ENCODE results near the gene MTNR1B. TPM values are rescaled to one million over a fixed set of nuclear protein-coding genes. Genes with fewer than 3 reads are reported as not detected.

MTNR1B gene
- total and polyA plus RNA-seq, 10 of the 15 experiments (the other 5 are each of a cell fraction or from before 2014, with no cell fraction given): not detected

- Histone ChIP-seq H4K20me1 (ENCODE audit: control insufficient read depth, insufficient read depth) (no peaks in the 10 kb centered on the region), H3K9ac (ENCODE audit: control insufficient read depth, insufficient read depth, low read length) (no peak overlapping the region), H3K79me2 (ENCODE audit: control insufficient read depth, insufficient read depth, low read length) (no peaks in the 10 kb centered on the region), H3K36me3 (ENCODE audit: control insufficient read depth in 2 of 2, insufficient read depth in 2 of 2, low read length in 1 of 2) (no peaks in the 10 kb centered on the region), H3K27me3 (replicated peaks in 1 of 2; ENCODE audit: control insufficient read depth in 2 of 2, insufficient read depth in 2 of 2, low read length in 1 of 2) (no peaks in the 10 kb centered on the region), H3K9me3 (replicated peaks; ENCODE audit: control insufficient read depth, insufficient read depth, low read length) (no peaks in the 10 kb centered on the region), H2AFZ (ENCODE audit: control insufficient read depth, low read depth, low read length) (no peak overlapping the region), H3K4me3 (no peak overlapping the region), H3K4me2 (ENCODE audit: control insufficient read depth, insufficient read depth) (no peak overlapping the region), H3K27ac (ENCODE audit: control insufficient read depth, insufficient read depth) (no peak overlapping the region), H3K4me1 (ENCODE audit: control insufficient read depth, insufficient read depth, low read length) (no peaks in the 10 kb centered on the region)
- ChIA-PET POLR2A (interaction anchor here (0.6 kb wide), 1 partner anchor 252 kb away, joined by 3 read pairs; no protein-coding TSS in a partner anchor), SMC1A (ENCODE audit: uncharacterized antibody, unreplicated experiment) (interaction anchor here (1.0 to 1.6 kb wide), 2 partner anchors 12 to 103 kb away, joined by 4 to 5 read pairs; no protein-coding TSS in a partner anchor), CTCF (interaction anchor here (1.0 kb wide), 1 partner anchor 11 kb away, joined by 3 read pairs; no protein-coding TSS in a partner anchor), RAD21 (ENCODE audit: unreplicated experiment) (no interaction called here)
- ATAC-seq: no peak
- intact Hi-C loops (cut with micrococcal nuclease; ENCODE audit: unreplicated experiment) (no loop called here), in situ Hi-C loops (cut with MboI) (no loop called here)
- no peak for TF ChIP-seq FOS (IDR thresholded peaks at IDR 0.05; ENCODE audit: borderline replicate concordance, extremely low read depth, insufficient read length)
- no peak for TF ChIP-seq BCL3 (IDR thresholded peaks at IDR 0.05; ENCODE audit: borderline replicate concordance, insufficient read depth, low read depth, low read length, poor library complexity, severe bottlenecking)
- TF ChIP-seq CREM (IDR thresholded peaks at IDR 0.05; ENCODE audit: low read depth): no peak
- TF ChIP-seq MEF2B (IDR thresholded peaks at IDR 0.05; ENCODE audit: partially characterized antibody, poor library complexity, severe bottlenecking): no peak
- TF ChIP-seq EZH2 (IDR thresholded peaks at IDR 0.05; ENCODE audit: borderline replicate concordance, control insufficient read depth, low read depth, low read length): no peak
- no peak for TF ChIP-seq BMI1 (IDR thresholded peaks at IDR 0.05; ENCODE audit: borderline replicate concordance)
- no peak for TF ChIP-seq SREBF1 (IDR thresholded peaks at IDR 0.05; ENCODE audit: low read length)
- TF ChIP-seq, protein P1, sequence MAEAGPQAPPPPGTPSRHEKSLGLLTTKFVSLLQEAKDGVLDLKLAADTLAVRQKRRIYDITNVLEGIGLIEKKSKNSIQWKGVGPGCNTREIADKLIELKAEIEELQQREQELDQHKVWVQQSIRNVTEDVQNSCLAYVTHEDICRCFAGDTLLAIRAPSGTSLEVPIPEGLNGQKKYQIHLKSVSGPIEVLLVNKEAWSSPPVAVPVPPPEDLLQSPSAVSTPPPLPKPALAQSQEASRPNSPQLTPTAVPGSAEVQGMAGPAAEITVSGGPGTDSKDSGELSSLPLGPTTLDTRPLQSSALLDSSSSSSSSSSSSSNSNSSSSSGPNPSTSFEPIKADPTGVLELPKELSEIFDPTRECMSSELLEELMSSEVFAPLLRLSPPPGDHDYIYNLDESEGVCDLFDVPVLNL (IDR thresholded peaks at IDR 0.05; ENCODE audit: low read depth, low read length): no peak
- no peak for TF ChIP-seq SMAD1 (IDR thresholded peaks at IDR 0.05; ENCODE audit: low read depth, partially characterized antibody)
- no peak for TF ChIP-seq CBFB (IDR thresholded peaks at IDR 0.05; ENCODE audit: low read depth)
- no peak for TF ChIP-seq MEF2A (IDR thresholded peaks at IDR 0.05; ENCODE audit: insufficient read depth, low read depth, low read length)
- no peak for DNase-seq (ENCODE audit: low read depth, low spot score)
- no peak for FAIRE-seq
- WGBS (ENCODE audit: insufficient coverage, insufficient replicate concordance, low lambda C conversion rate, missing lambda C conversion rate): 0% methylated on average over 1 of the region's 1 CpG
- no TSS peak for BruUV-seq (replicated peaks)
These were observed 7.0 kb upstream of the MTNR1B start for GRCh38 chr11:92962446-92962845.
